ENCODE results near the gene MS4A7. TPM values are rescaled to one million over a fixed set of nuclear protein-coding genes. Genes with fewer than 3 reads are reported as not detected.

The MS4A7 gene
- total RNA-seq, 1 experiment from 2014 or later, result not detected

DNA sequence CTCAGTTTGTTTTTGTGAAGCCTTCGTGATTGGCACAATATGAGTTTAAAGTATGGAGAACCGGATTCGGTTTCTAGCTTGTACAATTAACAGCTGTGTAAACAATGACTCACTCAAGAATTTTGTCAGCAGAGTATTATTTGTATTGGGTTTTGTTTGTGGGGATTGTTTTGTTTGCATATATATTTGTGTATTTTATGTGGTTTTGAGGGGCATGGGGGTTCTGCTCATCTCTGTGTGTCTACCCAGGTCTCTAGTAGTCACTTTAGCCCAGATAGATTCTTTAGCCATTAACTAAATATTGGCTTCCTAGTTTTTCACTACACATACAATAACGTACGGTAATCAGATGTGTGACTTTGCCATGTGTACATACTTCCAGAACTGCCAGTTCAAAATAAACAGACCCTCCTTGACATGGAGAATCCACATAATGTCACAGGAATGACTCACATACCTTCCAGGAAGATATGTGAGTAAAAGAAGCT lies 7.5 kb upstream of the MS4A7 start:
- DNase-seq (ENCODE audit: low read depth), result peak; percentile 38

DNA sequence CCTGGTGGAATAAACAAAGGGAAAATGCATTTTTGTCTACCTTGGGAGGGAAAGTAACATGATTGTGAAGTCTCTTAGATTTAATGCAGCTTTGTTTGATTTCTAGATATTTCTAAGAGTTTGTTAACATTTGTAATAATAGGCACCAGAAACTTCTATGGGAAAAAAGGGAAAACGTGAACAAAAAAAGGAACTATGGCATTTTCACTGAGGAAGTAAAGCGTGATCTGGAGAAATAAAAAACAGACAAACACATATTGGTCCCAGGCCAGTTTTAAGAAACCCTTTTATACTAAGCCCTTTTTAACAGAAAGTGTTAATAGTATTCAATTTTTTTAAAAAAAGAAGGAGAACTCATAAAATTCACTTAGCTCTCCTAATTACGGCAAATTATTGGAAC lies 6.9 kb upstream of the MS4A7 start:
- DNase-seq (ENCODE audit: low read depth), result no peak

DNA sequence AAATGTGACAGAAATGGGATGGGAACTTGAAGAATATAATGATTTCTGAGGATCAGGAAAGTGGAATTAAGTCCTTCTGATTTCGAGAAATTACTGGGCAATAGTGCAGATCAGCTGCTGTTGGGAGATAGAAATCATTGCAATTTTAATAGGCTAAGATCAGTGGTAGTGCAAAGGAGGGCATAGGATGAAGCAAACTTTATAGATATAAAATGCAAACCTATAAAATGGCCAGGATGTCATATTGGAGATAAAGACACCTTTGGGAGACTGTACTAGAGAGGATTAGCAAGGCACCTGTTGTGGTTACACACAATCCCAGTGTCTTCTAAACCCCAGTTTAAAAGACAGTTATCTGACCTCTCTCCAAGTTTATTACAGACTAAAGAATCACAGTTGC lies 6.5 kb upstream of the MS4A7 start:
- no peak for DNase-seq (ENCODE audit: low read depth)

DNA sequence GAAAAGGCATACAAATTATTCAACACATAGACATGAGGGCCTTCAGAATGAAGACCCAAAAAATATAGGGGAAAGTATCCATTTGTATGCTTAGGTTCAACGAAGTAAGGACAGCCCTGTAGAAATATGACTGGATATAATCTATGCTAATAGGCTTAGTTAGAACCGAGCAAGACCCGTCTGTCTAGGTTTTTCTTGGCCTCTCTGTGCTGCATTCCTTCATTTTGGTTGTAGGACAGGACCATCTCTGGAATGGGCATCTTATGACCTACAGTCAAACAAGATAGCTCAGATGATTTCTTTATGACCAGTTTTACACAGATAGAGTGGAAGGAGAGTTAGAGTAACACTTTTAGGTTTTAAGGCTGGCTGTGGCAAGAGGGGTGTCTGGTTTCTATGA lies 5.6 kb upstream of the MS4A7 start:
- DNase-seq (ENCODE audit: low read depth), result no peak

DNA sequence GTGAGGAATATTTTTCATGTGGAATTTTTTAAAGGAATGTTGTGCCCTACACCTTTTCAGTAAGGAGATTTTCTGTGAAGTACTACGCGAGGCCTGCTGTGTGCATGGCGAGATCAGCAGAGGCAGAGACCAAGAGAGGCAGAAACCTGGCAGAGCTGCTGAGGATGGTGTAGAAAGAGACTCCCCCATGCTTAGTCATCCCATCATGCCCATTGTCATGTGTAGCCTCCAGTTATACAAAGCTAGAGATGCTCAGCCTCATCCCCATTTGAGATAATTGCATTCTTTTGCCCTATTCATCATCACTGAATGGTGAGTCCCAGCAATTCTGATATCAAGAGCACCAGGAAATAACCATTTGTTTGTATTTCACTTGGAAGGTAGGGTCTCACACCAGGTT lies 3.0 kb upstream of the MS4A7 start:
- peak; percentile 14 for DNase-seq (ENCODE audit: low read depth)

DNA sequence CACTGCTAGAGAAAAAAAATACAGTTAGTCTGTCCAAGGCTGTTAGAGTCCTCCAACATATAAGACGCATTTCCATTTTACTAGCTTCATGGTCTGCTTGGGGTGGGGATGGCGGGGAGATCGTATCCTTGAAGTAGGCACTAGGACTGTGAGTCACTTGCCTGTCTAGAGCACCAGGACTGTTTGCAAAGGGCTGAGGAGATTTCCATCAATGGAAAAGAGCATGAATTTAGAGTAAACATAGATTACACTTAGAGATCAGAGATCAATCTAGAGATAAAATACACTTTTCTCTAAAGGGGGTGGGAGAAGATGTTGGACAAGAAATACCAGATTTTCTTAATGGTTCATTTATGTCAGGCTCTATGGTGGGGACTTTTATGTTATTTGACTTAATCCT lies 1.7 kb upstream of the MS4A7 start:
- peak; percentile 42 for DNase-seq (ENCODE audit: low read depth)

DNA sequence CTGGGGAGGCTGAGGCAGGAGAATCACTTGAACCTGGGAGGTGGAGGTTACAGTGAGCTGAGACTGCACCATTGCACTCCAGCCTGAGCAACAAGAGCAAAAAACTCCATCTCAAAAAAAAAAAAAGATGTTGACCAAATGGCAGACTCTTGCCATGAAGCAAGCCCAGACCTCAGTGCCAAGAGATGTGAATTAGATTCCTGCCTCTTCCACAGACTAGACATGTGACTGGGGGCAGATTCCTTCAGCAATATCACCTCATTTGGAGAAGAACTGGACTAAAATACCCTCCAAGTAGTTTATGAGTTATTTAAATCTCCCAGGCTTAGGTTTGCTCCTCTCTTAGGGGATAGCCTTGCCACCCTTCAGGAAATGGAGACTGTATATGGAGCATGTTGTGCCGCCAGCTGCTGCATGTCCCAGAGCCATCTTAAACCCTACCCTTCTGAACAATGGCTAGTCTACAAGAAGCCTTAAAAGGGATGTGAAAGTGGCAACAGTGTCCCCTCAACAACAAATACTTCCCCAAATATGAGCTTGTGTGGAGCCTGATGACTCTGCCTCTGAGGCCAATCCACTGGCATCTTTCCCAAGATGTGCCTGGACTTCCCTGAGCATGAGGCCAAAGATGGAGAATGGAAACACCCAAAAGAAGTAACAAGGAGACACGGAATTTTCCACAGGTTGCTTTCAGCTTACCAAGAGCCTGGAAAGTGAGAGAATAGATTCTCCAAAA lies 763 bp upstream of the MS4A7 start:
- DNase-seq (ENCODE audit: low read depth), result peak; percentile 25

DNA sequence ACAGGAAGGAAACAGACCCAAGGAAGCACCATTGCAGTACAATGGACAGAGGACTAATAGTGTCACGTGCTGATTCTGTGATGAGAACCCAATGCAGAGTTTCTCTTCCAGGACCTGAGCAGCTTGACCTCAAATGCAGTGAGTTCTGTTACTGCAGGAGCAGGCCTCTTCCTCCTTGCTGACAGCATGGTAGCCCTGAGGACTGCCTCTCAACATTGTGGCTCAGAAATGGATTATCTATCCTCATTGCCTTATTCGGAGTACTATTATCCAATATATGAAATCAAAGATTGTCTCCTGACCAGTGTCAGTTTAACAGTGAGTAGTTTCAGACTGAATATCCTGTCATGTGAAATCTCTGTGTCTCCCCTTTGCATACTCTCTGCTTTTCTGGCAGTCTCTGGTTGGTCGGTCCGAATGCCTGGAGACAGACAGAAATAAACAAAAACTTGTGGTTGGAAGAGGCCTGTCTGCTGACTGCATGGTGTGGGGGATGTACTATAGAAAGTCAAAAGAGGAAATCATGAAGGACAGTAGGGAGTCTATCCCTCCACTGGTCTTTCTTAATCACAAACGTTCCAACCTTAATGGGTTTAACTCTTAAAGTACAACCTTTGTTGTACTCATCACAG lies 11.1 kb downstream of the MS4A7 start:
- DNase-seq (ENCODE audit: low read depth), result peak; percentile 8

DNA sequence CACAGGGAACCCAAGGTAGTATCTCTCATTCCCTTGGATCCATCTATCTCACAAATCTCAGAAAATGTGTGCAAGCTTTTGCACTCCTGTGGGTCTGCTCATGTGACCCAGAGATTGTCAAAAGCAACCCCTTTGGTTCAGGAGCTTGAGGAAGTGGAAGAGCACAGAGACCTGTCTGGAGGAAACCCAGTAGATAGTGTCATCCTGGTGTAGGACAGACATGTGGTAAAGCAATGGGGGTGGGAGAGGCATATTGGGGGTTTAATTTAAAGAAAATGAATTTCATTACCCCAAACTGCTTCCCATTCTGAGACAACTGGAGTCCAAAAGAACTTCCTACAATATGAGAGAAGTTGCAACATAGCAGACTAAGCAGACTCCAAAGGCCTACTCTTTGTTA lies 12.1 kb downstream of the MS4A7 start:
- no peak for DNase-seq (ENCODE audit: low read depth)

DNA sequence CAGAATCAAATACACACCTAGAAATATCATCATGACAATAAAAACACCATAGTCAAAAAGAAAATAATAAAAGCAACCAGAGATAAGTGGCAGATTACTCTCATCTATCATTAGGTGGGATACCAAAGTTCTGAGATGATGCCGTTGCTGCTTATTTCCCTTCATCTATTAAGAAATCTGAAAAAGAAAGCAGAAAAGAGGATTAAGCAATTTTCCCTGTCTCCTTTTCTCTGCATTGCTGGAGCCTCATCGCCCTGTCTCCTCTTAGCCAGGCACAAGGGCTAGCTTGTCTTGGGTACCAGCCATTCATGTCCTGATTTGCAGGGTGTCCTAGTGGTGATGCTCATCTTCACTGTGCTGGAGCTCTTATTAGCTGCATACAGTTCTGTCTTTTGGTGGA lies 14.0 kb downstream of the MS4A7 start:
- DNase-seq (ENCODE audit: low read depth), result no peak

DNA sequence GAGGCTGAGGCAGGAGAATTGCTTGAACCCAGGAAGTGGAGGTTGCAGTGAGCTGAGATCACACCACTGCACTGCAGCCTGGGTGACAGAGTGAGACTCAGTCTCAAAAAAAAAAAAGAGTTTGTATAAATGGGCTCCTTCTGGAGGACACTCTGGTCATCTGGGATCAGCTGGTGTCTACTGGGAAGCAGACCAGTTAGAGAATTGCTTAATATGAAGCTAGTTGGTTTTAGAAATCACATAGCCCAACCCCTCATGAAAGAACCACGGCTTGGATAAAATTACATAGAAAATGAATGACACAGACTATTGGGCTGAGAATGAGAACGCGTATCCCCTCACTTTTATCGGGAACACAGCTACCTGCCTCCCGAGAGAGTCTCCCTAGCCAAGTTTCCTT lies 14.7 kb downstream of the MS4A7 start:
- DNase-seq (ENCODE audit: low read depth), result no peak

DNA sequence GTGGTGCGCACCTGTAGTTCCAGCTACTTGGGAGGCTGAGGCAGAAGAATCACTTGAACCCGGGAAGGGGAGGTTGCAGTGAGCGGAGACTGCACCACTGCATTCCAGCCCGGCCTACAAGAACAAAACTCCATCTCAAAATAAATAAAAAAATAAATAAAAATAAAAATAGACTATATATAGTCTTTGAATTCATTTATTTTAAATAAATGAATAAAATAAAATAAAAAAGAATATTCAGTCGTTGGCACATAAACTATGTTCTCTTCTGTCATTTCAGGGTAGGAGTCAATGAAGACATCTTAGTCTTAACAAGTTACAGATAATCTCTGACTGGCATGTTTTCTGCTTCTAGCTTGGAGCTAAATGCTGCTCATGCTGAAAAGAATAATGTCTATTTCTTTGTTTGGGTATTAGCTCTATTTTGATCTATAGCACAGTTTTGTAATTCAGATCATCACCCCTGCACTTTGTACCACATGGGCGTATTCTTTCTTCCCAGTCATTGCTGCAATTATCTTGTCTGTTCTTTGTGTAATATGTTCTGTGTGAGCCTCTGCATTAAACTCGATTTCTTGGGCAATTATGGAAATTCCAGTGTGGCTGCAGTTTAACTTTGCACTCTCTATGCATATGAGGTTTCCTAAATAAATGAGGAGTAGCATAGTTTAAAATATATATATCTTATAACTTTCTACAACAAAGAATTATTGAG lies 16.5 kb downstream of the MS4A7 start:
- DNase-seq (ENCODE audit: low read depth), result no peak

DNA sequence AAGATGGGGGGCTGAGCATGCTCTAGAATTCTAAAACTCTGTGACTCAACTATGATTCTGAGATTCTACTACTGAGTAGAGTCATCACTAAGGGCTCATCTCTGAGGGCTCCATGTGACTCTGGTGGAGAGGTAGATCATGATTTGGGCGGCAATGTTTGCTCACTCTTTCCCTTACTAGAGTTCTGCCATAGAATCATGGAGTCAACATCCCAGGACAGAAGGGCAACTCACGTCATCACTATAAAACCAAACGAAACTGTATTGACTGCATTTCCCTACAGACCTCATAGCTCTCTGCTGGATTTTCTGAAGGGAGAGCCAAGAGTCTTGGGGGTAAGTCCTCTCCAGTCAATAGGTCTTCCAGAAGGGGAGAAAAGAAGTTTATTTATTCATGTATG lies 18.1 kb downstream of the MS4A7 start, which contains the start of gene MS4A14:
Gene MS4A14, plus strand, starts transcription at position 78 of the 400 bp plus-strand sequence. Its CDS starts 120 bp downstream, at position 198.
- no peak for DNase-seq (ENCODE audit: low read depth)

DNA sequence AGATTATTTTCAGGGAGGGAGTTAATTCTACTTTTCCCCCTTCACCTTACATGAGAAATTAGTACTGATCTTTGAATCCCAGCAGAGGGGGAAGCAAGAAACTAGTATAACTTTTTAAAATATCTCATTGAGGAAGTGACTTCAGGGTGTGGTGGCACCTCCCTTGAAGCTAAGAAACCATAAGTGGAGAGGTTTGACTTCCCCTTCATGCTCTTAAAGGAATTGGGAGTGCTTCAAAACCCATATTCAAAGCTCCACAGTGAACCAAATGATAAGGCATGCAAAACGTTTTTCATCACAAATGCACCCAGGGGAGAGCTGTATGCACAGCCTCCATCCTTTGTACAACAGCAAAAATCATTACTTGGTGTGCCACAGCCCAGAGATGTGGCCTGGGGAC lies 18.5 kb downstream of the MS4A7 start:
- no peak for DNase-seq (ENCODE audit: low read depth)

DNA sequence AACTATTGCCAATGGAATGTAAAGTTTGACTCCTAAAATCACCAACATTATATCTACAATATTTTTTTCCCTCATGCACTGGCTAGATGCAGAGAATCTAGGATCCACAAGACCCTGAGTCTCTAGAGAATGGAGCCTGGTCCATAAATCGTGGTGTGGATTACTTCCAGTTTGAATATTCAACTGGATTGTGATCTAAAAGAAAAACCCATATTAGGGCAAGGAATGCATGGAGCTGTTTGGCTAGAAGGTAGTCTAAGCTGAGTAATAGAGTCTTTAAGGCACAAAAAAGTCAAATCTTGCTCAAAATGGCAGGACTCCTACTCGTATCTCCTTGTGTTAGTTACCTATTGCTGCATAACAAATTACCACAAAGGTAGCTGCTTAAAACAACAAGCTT lies 41.7 kb downstream of the MS4A7 start:
- no peak for DNase-seq (ENCODE audit: low read depth)

DNA sequence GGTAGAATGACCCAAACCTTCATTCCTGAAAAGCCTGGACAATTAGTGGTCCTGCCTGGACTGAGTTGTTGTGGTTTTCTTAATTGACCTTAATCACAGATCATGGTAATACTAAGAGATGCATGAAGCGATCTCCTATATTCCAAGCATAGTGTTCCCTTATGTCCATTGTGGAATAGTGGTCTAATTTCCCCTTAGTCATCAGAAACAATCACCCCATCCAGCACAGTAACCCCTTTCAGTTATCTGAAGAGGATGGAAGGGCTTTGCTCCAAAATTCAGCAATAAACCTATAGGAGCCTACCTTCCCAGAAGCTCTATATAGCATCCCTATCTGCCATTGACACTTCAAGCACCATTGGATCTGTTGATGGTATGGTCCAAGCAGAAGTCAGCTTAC lies 44.3 kb downstream of the MS4A7 start:
- no peak for DNase-seq (ENCODE audit: low read depth)

DNA sequence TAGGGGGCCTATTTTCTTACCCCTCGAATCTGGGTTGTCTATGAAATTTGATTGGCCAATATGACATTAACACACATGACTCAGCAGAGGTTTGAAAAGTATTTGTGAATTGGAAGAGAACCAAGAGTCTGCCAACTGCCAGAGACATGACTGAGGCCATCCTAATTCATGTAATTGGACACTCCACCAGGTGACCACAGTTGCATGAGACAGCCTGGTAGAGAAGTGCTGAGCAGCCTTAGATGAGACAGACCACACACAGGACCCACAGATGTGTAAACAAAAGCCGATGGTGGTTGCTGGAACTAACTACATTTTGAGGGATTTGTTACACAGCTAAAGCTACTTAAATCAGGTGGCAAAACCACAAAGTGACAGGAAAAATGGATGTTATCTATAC lies 50.2 kb downstream of the MS4A7 start:
- peak; percentile 87 for DNase-seq (ENCODE audit: low read depth)

DNA sequence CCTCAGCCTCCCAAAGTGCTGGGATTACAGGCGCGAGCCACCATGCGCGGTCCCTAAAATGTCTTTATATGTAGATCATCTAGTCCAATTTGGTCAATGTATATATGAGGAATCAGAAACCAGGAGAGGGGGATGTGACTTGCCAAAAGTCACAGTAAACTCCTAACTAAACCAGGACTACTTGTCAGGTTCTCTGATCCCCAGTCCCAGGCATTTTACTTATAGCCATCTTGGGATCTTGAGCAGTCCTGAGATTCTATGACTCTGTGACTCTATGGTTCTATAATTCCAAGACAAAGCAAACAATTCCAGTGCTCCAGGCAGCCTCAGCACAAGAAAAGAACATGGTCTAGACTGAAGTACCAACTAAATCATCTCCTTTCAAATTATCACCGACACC lies 50.9 kb downstream of the MS4A7 start, which contains the start of gene MS4A5:
Gene MS4A5, plus strand, starts transcription at position 301 of the 400 bp plus-strand sequence. CDS start 103 bp downstream, outside the sequence.
- DNase-seq (ENCODE audit: low read depth), result no peak

DNA sequence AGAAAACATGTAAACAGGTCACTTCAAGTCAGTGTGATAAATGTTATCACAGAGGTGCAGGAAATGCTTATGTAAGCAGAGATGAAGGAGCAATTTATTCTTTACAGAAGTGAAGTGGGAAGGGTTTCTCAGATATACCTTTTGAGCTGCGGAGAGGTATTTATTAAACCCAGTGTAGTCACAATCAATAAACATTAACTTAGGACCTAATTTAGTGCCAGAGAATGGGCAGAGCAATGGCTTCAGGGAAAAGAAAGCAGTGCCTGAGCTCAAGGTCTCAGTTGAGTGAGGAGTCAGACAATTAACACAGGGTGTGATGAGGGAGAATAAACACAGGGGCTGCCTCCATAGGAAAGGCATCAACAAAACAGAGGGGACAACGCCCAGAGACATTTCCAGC lies 52.9 kb downstream of the MS4A7 start:
- no peak for DNase-seq (ENCODE audit: low read depth)

DNA sequence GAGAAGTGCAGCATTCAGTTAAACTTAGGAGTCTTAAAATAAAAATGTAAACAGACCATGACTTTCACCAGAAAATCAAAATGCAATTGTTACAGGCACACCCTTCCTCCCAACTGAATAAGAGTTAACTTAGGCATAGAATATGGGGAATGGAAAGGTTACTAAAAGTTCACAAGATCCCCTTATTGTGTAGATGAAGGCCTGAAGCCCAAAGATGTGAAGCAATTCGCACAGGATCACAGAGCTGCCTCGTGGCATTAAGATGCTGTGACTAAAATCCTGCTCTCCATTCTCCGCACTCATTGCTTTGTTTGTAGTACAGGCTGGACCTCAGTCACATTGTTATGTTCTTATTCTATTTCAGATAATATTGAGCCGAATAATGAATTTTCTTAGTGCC lies 55.1 kb downstream of the MS4A7 start:
- no peak for DNase-seq (ENCODE audit: low read depth)
